Neural cell (in vitro differentiated cells): Measurements from ENCODE around the gene KRT28. TPM values are rescaled to one million over a fixed set of nuclear protein-coding genes. Genes with fewer than 3 reads are reported as not detected.

Experiments
- H2AFZ ChIP-seq: fragments of 200-600, 300-800 bp; sonication (generic), shearing (Covaris generic); 2 replicates; pipeline ENCODE4 v1.6.0; 2014; ENCODE audit warnings: low read depth, mild to moderate bottlenecking, antibody characterized with exemption, low read length, moderate library complexity
- H3F3A ChIP-seq: fragments of 200-600 bp; shearing (Covaris generic); 2 replicates; pipeline ENCODE4 v1.6.1; 2016; ENCODE audit warnings: mild to moderate bottlenecking, moderate library complexity, mixed read lengths, antibody characterized with exemption, low read length; ENCODE audit not compliant: insufficient read depth, poor library complexity, severe bottlenecking
- H3K27ac ChIP-seq: fragments of 200-600, 300-800 bp; sonication (generic), shearing (Covaris generic); 2 replicates; pipeline ENCODE4 v1.5.1; 2014; ENCODE audit warnings: mild to moderate bottlenecking, low read length, moderate library complexity
- H3K27me3 ChIP-seq: fragments of 300-800, 200-600 bp; sonication (generic), shearing (Covaris generic); 2 replicates; pipeline ENCODE4 v1.6.0; 2014; ENCODE audit warnings: mild to moderate bottlenecking, low read depth, low read length, moderate library complexity; ENCODE audit not compliant: insufficient read depth
- H3K36me3 ChIP-seq: fragments of 300-800, 200-600 bp; sonication (generic), shearing (Covaris generic); 2 replicates; pipeline ENCODE4 v1.5.1; 2014; ENCODE audit warnings: mild to moderate bottlenecking, antibody characterized with exemption, low read length, moderate library complexity; ENCODE audit not compliant: insufficient read depth
- H3K4me2 ChIP-seq: fragments of 300-800, 200-600 bp; sonication (generic), shearing (Covaris generic); 2 replicates; pipeline ENCODE4 v1.6.0; 2014; ENCODE audit warnings: mild to moderate bottlenecking, low read length
- H3K4me3 ChIP-seq: fragments of 300-800, 200-600 bp; sonication (generic), shearing (Covaris generic); 2 replicates; pipeline ENCODE4 v1.5.1; 2014; ENCODE audit warnings: mild to moderate bottlenecking, low read length, moderate library complexity
- H3K79me2 ChIP-seq: fragments of 200-600 bp; shearing (Covaris generic); replicated peaks from 2 replicates; pipeline ENCODE4 v1.6.0; 2014; ENCODE audit warnings: mild to moderate bottlenecking, low read length, moderate library complexity; ENCODE audit not compliant: insufficient read depth
- H3K9ac ChIP-seq: fragments of 300-800, 200-600 bp; sonication (generic), shearing (Covaris generic); 2 replicates; pipeline ENCODE4 v1.6.1; 2016; ENCODE audit warnings: mild to moderate bottlenecking, low read length, mixed read lengths
- H3K9me2 ChIP-seq: fragments of 200-600 bp; shearing (Covaris generic); 2 replicates; pipeline ENCODE4 v1.6.1; 2016; ENCODE audit warnings: mild to moderate bottlenecking, low read length, mixed read lengths; ENCODE audit not compliant: insufficient read depth
- H3K9me3 ChIP-seq: fragments of 200-600, 300-800 bp; sonication (generic), shearing (Covaris generic); 2 replicates; pipeline ENCODE4 v1.6.1; 2016; ENCODE audit warnings: mild to moderate bottlenecking, mixed run types, low read length, moderate library complexity, mixed read lengths
- H4K20me1 ChIP-seq: fragments of 200-600 bp; shearing (Covaris generic); 2 replicates; pipeline ENCODE4 v1.6.1; 2016; ENCODE audit warnings: mild to moderate bottlenecking, mixed run types; ENCODE audit not compliant: insufficient read depth
- CTCF ChIP-seq: fragments of 450-650 bp; IDR thresholded peaks from 2 replicates; pipeline ENCODE4 v1.5.1; 2014; ENCODE audit warnings: antibody characterized with exemption, mild to moderate bottlenecking, moderate library complexity; ENCODE audit not compliant: poor library complexity, severe bottlenecking
- EP300 ChIP-seq: fragments of 450-650 bp; conservative IDR thresholded peaks from 2 replicates; pipeline ENCODE4 v1.6.1; 2014; ENCODE audit warnings: antibody characterized with exemption, mild to moderate bottlenecking, moderate library complexity; ENCODE audit not compliant: poor library complexity, severe bottlenecking
- EZH2 ChIP-seq: fragments of 200-600, 300-800 bp; shearing (Covaris generic), sonication (generic); IDR thresholded peaks from 2 replicates; pipeline ENCODE4 v1.6.1; 2014; ENCODE audit warnings: antibody characterized with exemption, low read length, borderline replicate concordance, mild to moderate bottlenecking; ENCODE audit not compliant: insufficient read depth, poor library complexity, severe bottlenecking
- MXI1 ChIP-seq: fragments of 450-650 bp; conservative IDR thresholded peaks from 2 replicates; pipeline ENCODE4 v1.6.1; 2014; ENCODE audit warnings: antibody characterized with exemption, mild to moderate bottlenecking; ENCODE audit not compliant: poor library complexity, severe bottlenecking
- POLR2AphosphoS5 ChIP-seq: IDR thresholded peaks from 2 replicates; pipeline ENCODE4 v1.6.1; 2012
- RAD21 ChIP-seq: fragments of 450-650 bp; conservative IDR thresholded peaks from 2 replicates; pipeline ENCODE4 v1.6.1; 2014; ENCODE audit warnings: antibody characterized with exemption, mild to moderate bottlenecking, moderate library complexity
- REST ChIP-seq: IDR thresholded peaks from 2 replicates; pipeline ENCODE4 v1.6.1; 2012; ENCODE audit warnings: borderline replicate concordance
- SMC3 ChIP-seq: fragments of 450-650 bp; conservative IDR thresholded peaks from 2 replicates; pipeline ENCODE4 v1.6.1; 2014; ENCODE audit warnings: antibody characterized with exemption, mild to moderate bottlenecking, moderate library complexity; ENCODE audit not compliant: poor library complexity
- TAF1 ChIP-seq: IDR thresholded peaks from 2 replicates; pipeline ENCODE4 v1.6.1; 2012; ENCODE audit warnings: low read depth
- polyA plus RNA-seq: library from polyadenylated mRNA; depleted of rRNA; stranded (reverse); fragments of >200 nt; gene quantifications from 2 replicates; pipeline ENCODE4 v1.2.3, GENCODE V29; 2014

Gene KRT28
- polyA plus RNA-seq, 1 donor from 2014 or later, result not detected

GRCh38 chr17:40839194-40839593 lies 39.4 kb upstream of the KRT28 start:
- H2AFZ ChIP-seq, result no peak overlapping the region
- no peak overlapping the region for H3K4me3 ChIP-seq
- H3K79me2 ChIP-seq, result no peaks in the 10 kb centered on the region
- H3K9ac ChIP-seq, result no peak overlapping the region
- no peaks in the 10 kb centered on the region for H3F3A ChIP-seq
- TF ChIP-seq REST (no peak), EZH2 (no peak), SMC3 (no peak), TAF1 (no peak), CTCF (no peak), POLR2AphosphoS5 (no peak), RAD21 (no peak), MXI1 (no peak), EP300 (no peak)
- no peaks in the 10 kb centered on the region for H3K9me2 ChIP-seq
- no peaks in the 10 kb centered on the region for H4K20me1 ChIP-seq
- H3K27me3 ChIP-seq, result no peaks in the 10 kb centered on the region
- H3K4me2 ChIP-seq, result no peak overlapping the region
- H3K9me3 ChIP-seq, result no peaks in the 10 kb centered on the region
- H3K27ac ChIP-seq, result no peak overlapping the region
- no peaks in the 10 kb centered on the region for H3K36me3 ChIP-seq

- H3K9ac ChIP-seq, result no peak overlapping the region
- H2AFZ ChIP-seq, result no peak overlapping the region
- no peaks in the 10 kb centered on the region for H3K9me2 ChIP-seq
- no peaks in the 10 kb centered on the region for H3F3A ChIP-seq
- H3K36me3 ChIP-seq, result no peaks in the 10 kb centered on the region
- no peaks in the 10 kb centered on the region for H3K27me3 ChIP-seq
- H3K4me2 ChIP-seq, result no peak overlapping the region
- no peaks in the 10 kb centered on the region for H4K20me1 ChIP-seq
- H3K27ac ChIP-seq, result no peak overlapping the region
- no peaks in the 10 kb centered on the region for H3K9me3 ChIP-seq
- H3K79me2 ChIP-seq, result no peaks in the 10 kb centered on the region
- TF ChIP-seq TAF1 (no peak), SMC3 (no peak), CTCF (no peak), RAD21 (no peak), EZH2 (no peak), POLR2AphosphoS5 (no peak), EP300 (no peak), REST (no peak), MXI1 (no peak)
- no peak overlapping the region for H3K4me3 ChIP-seq
Observed at GRCh38 chr17:40836020-40836419, 36.3 kb upstream of the KRT28 start.
